H9 (cell line): ENCODE measurements around the gene KDM3A. TPM values are rescaled to one million over a fixed set of nuclear protein-coding genes. Genes with fewer than 3 reads are reported as not detected.

Experiments
- DNase-seq: peaks from one replicate; pipeline ENCODE4 v3.0.0-alpha.2; 2017
- H2AFZ ChIP-seq: one replicate; pipeline ENCODE4 v1.6.1; 2013; ENCODE audit warnings: mild to moderate bottlenecking, low read length, control low read depth, moderate library complexity
- H2AK5ac ChIP-seq: 2 replicates; pipeline ENCODE4 v1.6.1; 2013; ENCODE audit warnings: low read length, control low read depth, mixed read lengths; ENCODE audit not compliant: insufficient read length
- H2BK120ac ChIP-seq: one replicate; pipeline ENCODE4 v1.6.1; 2013; ENCODE audit warnings: low read depth, mild to moderate bottlenecking, low read length, control low read depth, inconsistent platforms; ENCODE audit not compliant: poor library complexity, severe bottlenecking
- H2BK12ac ChIP-seq: 2 replicates; pipeline ENCODE4 v1.6.1; 2013; ENCODE audit warnings: low read length, control low read depth, mixed read lengths, low read depth; ENCODE audit not compliant: insufficient read length
- H2BK15ac ChIP-seq: 2 replicates; pipeline ENCODE4 v1.6.1; 2013; ENCODE audit warnings: low read depth, low read length, control low read depth
- H2BK20ac ChIP-seq: one replicate; pipeline ENCODE4 v1.6.1; 2013; ENCODE audit warnings: low read depth, mild to moderate bottlenecking, low read length, control low read depth, inconsistent platforms; ENCODE audit not compliant: poor library complexity, severe bottlenecking
- H2BK5ac ChIP-seq: 2 replicates; pipeline ENCODE4 v1.6.1; 2013; ENCODE audit warnings: low read length, control low read depth, mixed read lengths; ENCODE audit not compliant: insufficient read length
- H3K14ac ChIP-seq: 2 replicates; pipeline ENCODE4 v1.6.1; 2013; ENCODE audit warnings: low read length, control low read depth; ENCODE audit not compliant: insufficient read depth
- H3K18ac ChIP-seq: 2 replicates; pipeline ENCODE4 v1.6.1; 2013; ENCODE audit warnings: low read depth, mild to moderate bottlenecking, mixed read lengths, low read length, control low read depth; ENCODE audit not compliant: insufficient read length
- H3K23ac ChIP-seq: 2 replicates; pipeline ENCODE4 v1.6.1; 2013; ENCODE audit warnings: low read length, control low read depth, mixed read lengths, low read depth; ENCODE audit not compliant: insufficient read length
- H3K23me2 ChIP-seq: 2 replicates; pipeline ENCODE4 v1.6.1; 2013; ENCODE audit warnings: low read depth, mild to moderate bottlenecking, mixed read lengths, low read length, control low read depth; ENCODE audit not compliant: insufficient read length, poor library complexity, severe bottlenecking
- H3K27ac ChIP-seq: 2 replicates; pipeline ENCODE4 v1.5.1; 2013; ENCODE audit warnings: low read length, control low read depth, mixed read lengths, low read depth; ENCODE audit not compliant: insufficient read length
- H3K27me3 ChIP-seq: 2 replicates; pipeline ENCODE4 v1.6.1; 2013; ENCODE audit warnings: low read length, control low read depth, inconsistent platforms; ENCODE audit not compliant: insufficient read depth
- H3K4ac ChIP-seq: 2 replicates; pipeline ENCODE4 v1.6.1; 2013; ENCODE audit warnings: low read depth, mild to moderate bottlenecking, control low read depth, inconsistent platforms, low read length, moderate library complexity
- H3K4me1 ChIP-seq: 2 replicates; pipeline ENCODE4 v1.6.1; 2013; ENCODE audit warnings: low read length, control low read depth, inconsistent platforms; ENCODE audit not compliant: insufficient read depth
- H3K4me2 ChIP-seq: 2 replicates; pipeline ENCODE4 v1.6.1; 2013; ENCODE audit warnings: low read length, control low read depth, mixed read lengths; ENCODE audit not compliant: insufficient read length, insufficient read depth
- H3K56ac ChIP-seq: 2 replicates; pipeline ENCODE4 v1.6.1; 2013; ENCODE audit warnings: low read depth, mild to moderate bottlenecking, mixed read lengths, low read length, control low read depth; ENCODE audit not compliant: insufficient read length
- H3K79me1 ChIP-seq: 2 replicates; pipeline ENCODE4 v1.6.1; 2013; ENCODE audit warnings: low read depth, mild to moderate bottlenecking, moderate library complexity, low read length, control low read depth, inconsistent platforms; ENCODE audit not compliant: insufficient read depth, poor library complexity, severe bottlenecking
- H3K79me2 ChIP-seq: 2 replicates; pipeline ENCODE4 v1.6.1; 2013; ENCODE audit warnings: low read length, control low read depth, inconsistent platforms; ENCODE audit not compliant: insufficient read depth
- H3K9ac ChIP-seq: 2 replicates; pipeline ENCODE4 v1.6.1; 2013; ENCODE audit warnings: low read length, control low read depth, mixed read lengths; ENCODE audit not compliant: insufficient read length; ENCODE audit errors: extremely low read depth
- H3K9me3 ChIP-seq: one replicate; pipeline ENCODE4 v1.6.1; 2013; ENCODE audit warnings: low read depth, low read length, inconsistent platforms; ENCODE audit not compliant: control insufficient read depth
- H3T11ph ChIP-seq: one replicate; pipeline ENCODE4 v1.6.1; 2013; ENCODE audit warnings: mild to moderate bottlenecking, low read length, control low read depth, inconsistent platforms
- H4K20me1 ChIP-seq: one replicate; pipeline ENCODE4 v1.6.1; 2013; ENCODE audit not compliant: control insufficient read depth, insufficient read length, insufficient read depth
- H4K5ac ChIP-seq: 2 replicates; pipeline ENCODE4 v1.6.1; 2013; ENCODE audit warnings: low read depth, mild to moderate bottlenecking, mixed read lengths, low read length, control low read depth; ENCODE audit not compliant: insufficient read length
- H4K8ac ChIP-seq: replicated peaks from 2 replicates; pipeline ENCODE4 v1.6.1; 2013; ENCODE audit warnings: low read length, control low read depth, mixed read lengths, low read depth; ENCODE audit not compliant: insufficient read length
- H4K91ac ChIP-seq: 2 replicates; pipeline ENCODE4 v1.6.1; 2013; ENCODE audit warnings: low read depth, mild to moderate bottlenecking, moderate library complexity, mixed read lengths, low read length, control low read depth; ENCODE audit not compliant: insufficient read length
- H3K27ac Mint-ChIP-seq, 3 experiments: 2 replicates in 2 of 3; 3 replicates in 1 of 3; pipeline ENCODE4 v1.8.0; 2020 to 2021; ENCODE audit warnings: mixed read lengths in 3 of 3, mild to moderate bottlenecking in 1 of 3, moderate library complexity in 1 of 3
- H3K27me3 Mint-ChIP-seq: 2 replicates; pipeline ENCODE4 v1.8.0; 2021; ENCODE audit warnings: low read depth, mild to moderate bottlenecking, moderate library complexity, mixed read lengths
- H3K36me3 Mint-ChIP-seq, 3 experiments: 2 replicates in 2 of 3; 3 replicates in 1 of 3; pipeline ENCODE4 v1.8.0; 2020 to 2021; ENCODE audit warnings: low read depth in 3 of 3, mixed read lengths in 3 of 3; ENCODE audit not compliant: insufficient read depth in 1 of 3
- H3K4me1 Mint-ChIP-seq, 2 experiments: 2 replicates each; pipeline ENCODE4 v1.8.0; 2020; ENCODE audit warnings: mixed read lengths in 2 of 2
- H3K4me3 Mint-ChIP-seq, 2 experiments: 2 replicates in 1 of 2; 3 replicates in 1 of 2; pipeline ENCODE4 v1.8.0; 2020 to 2021; ENCODE audit warnings: mild to moderate bottlenecking in 2 of 2, mixed read lengths in 2 of 2, moderate library complexity in 1 of 2
- H3K9me3 Mint-ChIP-seq, 2 experiments: 2 replicates in 1 of 2; 3 replicates in 1 of 2; pipeline ENCODE4 v1.8.0; 2020; ENCODE audit warnings: mild to moderate bottlenecking in 2 of 2, mixed read lengths in 2 of 2, moderate library complexity in 1 of 2
- CTCF ChIP-seq: fragments of 200-600 bp; sonication (generic); conservative IDR thresholded peaks from 3 replicates; pipeline ENCODE4 v1.8.0; 2021; ENCODE audit warnings: antibody characterized with exemption, mild to moderate bottlenecking
- WGBS: extraction: QIAGEN DNeasy Blood & Tissue Kit; methylation state at CpG from one replicate; pipeline ENCODE4 v1.1.7; 2013; ENCODE audit warnings: missing lambda C conversion rate, low lambda C conversion rate, mixed read lengths; ENCODE audit not compliant: insufficient read length; ENCODE audit errors: extremely low coverage; 5-methylcytosine and 5-hydroxymethylcytosine counted together
- total RNA-seq: library from RNA; stranded (reverse); gene quantifications from 2 replicates; pipeline ENCODE4 v1.2.1, GENCODE V29; 2021

The KDM3A gene
- total RNA-seq, 1 experiment from 2014 or later: 28.1 TPM

GRCh38 chr2:86420913-86421312, 20.3 kb upstream of the KDM3A start:
- Mint-ChIP-seq H3K27me3 (peaks cover 32% of the 10 kb centered on the region), H3K4me1 (no peaks in the 10 kb centered on the region), H3K9me3 (peaks cover 4% of the 10 kb centered on the region in 2 experiments; a peak in 3 of 5 replicates), H3K27ac (no peak overlapping the region), H3K4me3 (no peak overlapping the region), H3K36me3 (peaks cover 0 to 2% (median 0%) of the 10 kb centered on the region in 3 experiments; a peak in 1 of 7 replicates)
- no peak overlapping the region for H3K4ac ChIP-seq
- no peak overlapping the region for H4K91ac ChIP-seq
- H3T11ph ChIP-seq: no peak overlapping the region
- no peak overlapping the region for H4K8ac ChIP-seq
- H4K20me1 ChIP-seq: no peaks in the 10 kb centered on the region
- no peak overlapping the region for H2BK15ac ChIP-seq
- H3K18ac ChIP-seq: no peak overlapping the region
- H2AFZ ChIP-seq: no peak overlapping the region
- no peak overlapping the region for H2AK5ac ChIP-seq
- H3K4me1 ChIP-seq: no peaks in the 10 kb centered on the region
- H3K27me3 ChIP-seq: no peaks in the 10 kb centered on the region
- no peak overlapping the region for H2BK120ac ChIP-seq
- H3K56ac ChIP-seq: no peak overlapping the region
- H3K9ac ChIP-seq: no peak overlapping the region
- H2BK20ac ChIP-seq: no peak overlapping the region
- H3K9me3 ChIP-seq: peaks cover 11% of the 10 kb centered on the region
- H3K14ac ChIP-seq: no peak overlapping the region
- H3K23ac ChIP-seq: no peak overlapping the region
- TF ChIP-seq CTCF: no peak
- H3K27ac ChIP-seq: no peak overlapping the region
- WGBS: no CpG with 5 or more reads among the region's 5 CpGs
- no peak for DNase-seq
- H2BK5ac ChIP-seq: no peak overlapping the region
- no peaks in the 10 kb centered on the region for H3K79me2 ChIP-seq
- no peaks in the 10 kb centered on the region for H3K23me2 ChIP-seq
- no peak overlapping the region for H2BK12ac ChIP-seq
- H4K5ac ChIP-seq: no peak overlapping the region
- no peaks in the 10 kb centered on the region for H3K79me1 ChIP-seq
- H3K4me2 ChIP-seq: no peak overlapping the region
